GM12873 (cell line): ENCODE measurements around the gene PRPF39.

ENCODE experiments used
- CTCF ChIP-seq: IDR thresholded peaks from 2 replicates; pipeline ENCODE4 v1.5.1; 2012; ENCODE audit warnings: low read depth, mild to moderate bottlenecking, moderate library complexity, low read length, control low read depth; ENCODE audit not compliant: insufficient read depth; ENCODE audit errors: missing control alignments

The PRPF39 gene

GRCh38 chr14:45104561-45104960 is 20.6 kb downstream of the PRPF39 start:
- TF ChIP-seq CTCF, result no peak

GRCh38 chr14:45112896-45113781 is 29.2 kb downstream of the PRPF39 start:
- no peak for TF ChIP-seq CTCF

GRCh38 chr14:45114327-45114726 is 30.4 kb downstream of the PRPF39 start:
- TF ChIP-seq CTCF, result no peak

GRCh38 chr14:45118594-45118993 is 34.7 kb downstream of the PRPF39 start:
- no peak for TF ChIP-seq CTCF

- TF ChIP-seq CTCF, result no peak
These were observed 36.2 kb downstream of the PRPF39 start for GRCh38 chr14:45120096-45120495.

GRCh38 chr14:45123271-45123670 is 39.4 kb downstream of the PRPF39 start:
- no peak for TF ChIP-seq CTCF

GRCh38 chr14:45125754-45126153 is 41.8 kb downstream of the PRPF39 start:
- TF ChIP-seq CTCF, result no peak
